Measurements from ENCODE around the gene SIL1. TPM values are rescaled to one million over a fixed set of nuclear protein-coding genes. Genes with fewer than 3 reads are reported as not detected.

SIL1 gene
- total and polyA plus RNA-seq, 2 experiments from 2014 or later, result 78.8 to 89.8 TPM

DNA sequence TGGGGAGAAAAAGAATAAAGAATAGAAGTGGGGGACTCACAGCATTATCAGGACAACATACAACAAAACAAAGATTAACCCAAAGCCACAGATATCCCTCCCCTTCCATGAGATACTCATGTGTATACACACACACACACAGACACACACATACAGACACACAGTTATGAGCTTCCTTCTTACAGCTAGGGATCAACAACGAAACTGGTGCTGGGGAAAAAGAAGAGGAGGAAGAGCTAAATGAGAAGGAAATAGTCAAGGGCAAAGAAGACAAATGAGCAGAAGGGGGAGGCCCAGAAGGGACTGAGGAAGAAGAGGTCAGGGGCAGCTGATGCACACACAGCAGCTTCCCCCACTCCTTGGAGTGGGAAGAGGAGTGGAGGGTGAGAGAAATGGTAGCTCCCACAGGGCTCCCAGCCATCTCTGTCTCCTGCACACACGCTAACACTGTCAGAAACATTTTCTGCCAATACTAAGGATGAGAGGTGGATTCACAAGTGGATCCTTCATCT is 66.2 kb downstream of the SIL1 start:
- Histone ChIP-seq H3K4me2 (ENCODE audit: unreplicated experiment) (no peak overlapping the region), H2AFZ (peak overlapping the region; percentile 60), H4K20me1 (ENCODE audit: insufficient read depth) (no peaks in the 10 kb centered on the region), H3K9me2 (ENCODE audit: insufficient read depth) (no peaks in the 10 kb centered on the region), H3K79me2 (ENCODE audit: insufficient read depth) (peaks cover 64% of the 10 kb centered on the region), H3K27ac (peak overlapping the region; percentile 40), H3K36me3 (ENCODE audit: low read depth) (no peaks in the 10 kb centered on the region), H3K9me3 (ENCODE audit: low read depth) (no peaks in the 10 kb centered on the region), H3K4me1 (ENCODE audit: insufficient read depth) (peaks cover 14% of the 10 kb centered on the region), H3K27me3 (replicated peaks; ENCODE audit: insufficient read depth) (no peaks in the 10 kb centered on the region), H3K9ac (peak overlapping the region; percentile 58), H3F3A (ENCODE audit: insufficient read depth) (no peaks in the 10 kb centered on the region), H3K4me3 (no peak overlapping the region)
- no peak for DNase-seq
- WGBS, 2 experiments (ENCODE audit: low coverage in 1 of 2, low lambda C conversion rate in 2 of 2, missing lambda C conversion rate in 2 of 2), result 46 to 55% methylated on average over 2 of the region's 2 CpGs
- in situ Hi-C loops (cut with MboI), result no loop called here
- TF ChIP-seq EZH2 (IDR thresholded peaks at IDR 0.05; ENCODE audit: insufficient read depth, poor library complexity, severe bottlenecking), result no peak
- TF ChIP-seq EZH2phosphoT487 (IDR thresholded peaks at IDR 0.05; ENCODE audit: insufficient read depth, low read depth), result no peak

DNA sequence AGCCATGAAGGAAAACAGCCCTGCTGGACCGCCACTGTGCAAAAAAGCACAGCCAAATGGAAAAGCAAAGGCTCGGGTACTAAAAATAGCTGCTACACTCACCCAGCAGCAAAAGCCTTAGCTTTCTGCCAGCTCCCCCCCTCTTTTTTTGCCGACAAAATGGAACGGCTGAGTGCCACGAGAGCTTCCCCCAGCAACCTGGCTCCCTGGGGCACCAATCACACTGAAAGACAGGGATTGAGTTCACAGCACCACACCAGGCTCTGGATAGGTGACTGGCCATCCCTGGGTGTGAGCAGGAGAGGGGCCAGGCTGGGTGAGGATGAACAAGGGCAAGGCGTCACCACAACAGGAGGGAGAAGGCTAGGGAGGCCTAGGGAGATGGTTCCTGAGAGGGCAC is 66.7 kb downstream of the SIL1 start:
- WGBS, 2 experiments (ENCODE audit: low coverage in 1 of 2, low lambda C conversion rate in 2 of 2, missing lambda C conversion rate in 2 of 2), result 16 to 23% methylated on average over 6 of the region's 6 CpGs
- peak overlapping the region; percentile 58 for H3K9ac ChIP-seq

DNA sequence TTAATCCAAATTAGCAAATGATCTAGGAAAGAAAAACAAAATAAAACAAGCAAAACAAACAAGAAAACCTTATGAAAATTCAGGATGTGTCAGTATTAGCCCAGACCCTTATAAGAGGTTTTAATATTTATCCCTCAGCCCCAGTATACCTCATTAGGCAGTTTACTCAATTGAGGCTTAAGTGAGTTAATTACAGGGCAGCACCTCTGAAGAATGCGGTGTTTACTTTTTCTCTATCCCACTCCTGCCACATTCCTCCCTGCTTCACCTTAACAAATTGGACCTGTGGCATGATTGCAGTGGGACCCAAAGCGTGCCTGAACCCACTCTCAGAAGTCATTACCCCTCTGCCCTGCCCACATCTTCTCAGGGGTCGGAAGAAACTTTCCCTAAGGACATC is 67.1 kb downstream of the SIL1 start:
- TF ChIP-seq EZH2phosphoT487 (IDR thresholded peaks at IDR 0.05; ENCODE audit: insufficient read depth, low read depth) (no peak), EZH2 (IDR thresholded peaks at IDR 0.05; ENCODE audit: insufficient read depth, poor library complexity, severe bottlenecking) (no peak)
- peaks cover 14% of the 10 kb centered on the region for H3K4me1 ChIP-seq (ENCODE audit: insufficient read depth)
- H3K27ac ChIP-seq, result peak overlapping the region; percentile 40; the same call in 1 of the 2 replicates
- 31 to 38% methylated on average over 3 of the region's 3 CpGs for WGBS, 2 experiments (ENCODE audit: low coverage in 1 of 2, low lambda C conversion rate in 2 of 2, missing lambda C conversion rate in 2 of 2)
- H3K27me3 ChIP-seq (replicated peaks; ENCODE audit: insufficient read depth), result no peaks in the 10 kb centered on the region
- H3K36me3 ChIP-seq (ENCODE audit: low read depth), result peaks cover under 1% of the 10 kb centered on the region; the same call in 1 of the 2 replicates
- DNase-seq, result no peak
- in situ Hi-C loops (cut with MboI), result no loop called here
- H3K4me2 ChIP-seq (ENCODE audit: unreplicated experiment), result peak overlapping the region; percentile 55
- peak overlapping the region; percentile 60 for H2AFZ ChIP-seq
- H3K9ac ChIP-seq, result peak overlapping the region; percentile 58
- H4K20me1 ChIP-seq (ENCODE audit: insufficient read depth), result no peaks in the 10 kb centered on the region
- H3K79me2 ChIP-seq (ENCODE audit: insufficient read depth), result peaks cover 55% of the 10 kb centered on the region
- no peaks in the 10 kb centered on the region for H3K9me2 ChIP-seq (ENCODE audit: insufficient read depth)
- peak overlapping the region; percentile 20; the same call in 1 of the 2 replicates for H3K4me3 ChIP-seq
- no peaks in the 10 kb centered on the region for H3F3A ChIP-seq (ENCODE audit: insufficient read depth)
- H3K9me3 ChIP-seq (ENCODE audit: low read depth), result no peaks in the 10 kb centered on the region

More for the DNA sequence above, 66.7 kb downstream of the SIL1 start:
- Histone ChIP-seq H3K4me2 (ENCODE audit: unreplicated experiment) (peak overlapping the region; percentile 55), H3K79me2 (ENCODE audit: insufficient read depth) (peaks cover 59% of the 10 kb centered on the region), H3K4me3 (peak overlapping the region; percentile 20; the same call in 1 of the 2 replicates), H3K4me1 (ENCODE audit: insufficient read depth) (peaks cover 14% of the 10 kb centered on the region), H3K36me3 (ENCODE audit: low read depth) (no peaks in the 10 kb centered on the region), H3K9me3 (ENCODE audit: low read depth) (no peaks in the 10 kb centered on the region), H4K20me1 (ENCODE audit: insufficient read depth) (no peaks in the 10 kb centered on the region), H3K27me3 (replicated peaks; ENCODE audit: insufficient read depth) (no peaks in the 10 kb centered on the region), H3F3A (ENCODE audit: insufficient read depth) (no peaks in the 10 kb centered on the region), H3K9me2 (ENCODE audit: insufficient read depth) (no peaks in the 10 kb centered on the region), H2AFZ (peak overlapping the region; percentile 60), H3K27ac (peak overlapping the region; percentile 40)
- peak; percentile 71 for DNase-seq
- TF ChIP-seq EZH2phosphoT487 (IDR thresholded peaks at IDR 0.05; ENCODE audit: insufficient read depth, low read depth) (no peak), EZH2 (IDR thresholded peaks at IDR 0.05; ENCODE audit: insufficient read depth, poor library complexity, severe bottlenecking) (no peak)
- in situ Hi-C loops (cut with MboI), result no loop called here

DNA sequence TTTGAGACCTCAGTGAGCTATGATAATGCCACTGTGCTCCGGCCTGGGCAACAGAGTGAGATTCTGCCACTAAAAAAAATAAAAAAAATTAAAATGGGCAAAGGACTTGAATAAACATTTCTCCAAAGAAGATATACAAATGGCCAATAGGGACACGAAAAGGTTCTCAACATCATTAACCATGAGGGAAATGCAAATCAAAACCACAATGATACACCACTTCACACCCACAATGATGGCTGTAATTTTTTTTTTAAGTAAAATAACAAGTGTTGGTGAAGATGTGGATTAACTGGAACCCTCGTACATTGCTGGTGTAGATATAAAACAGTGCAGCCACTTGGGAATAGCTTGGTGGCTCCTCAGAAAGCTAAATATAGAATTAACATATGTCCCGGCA is 68.0 kb downstream of the SIL1 start:
- H4K20me1 ChIP-seq (ENCODE audit: insufficient read depth), result no peaks in the 10 kb centered on the region
- 95 to 96% methylated on average over 4 of the region's 4 CpGs for WGBS, 2 experiments (ENCODE audit: low coverage in 1 of 2, low lambda C conversion rate in 2 of 2, missing lambda C conversion rate in 2 of 2)
- H3K4me1 ChIP-seq (ENCODE audit: insufficient read depth), result peaks cover 14% of the 10 kb centered on the region
- no peaks in the 10 kb centered on the region for H3K9me2 ChIP-seq (ENCODE audit: insufficient read depth)
- no peak for DNase-seq
- peaks cover 46% of the 10 kb centered on the region for H3K79me2 ChIP-seq (ENCODE audit: insufficient read depth)
- no peak overlapping the region for H2AFZ ChIP-seq
- no peak overlapping the region for H3K4me2 ChIP-seq (ENCODE audit: unreplicated experiment)
- TF ChIP-seq EZH2 (IDR thresholded peaks at IDR 0.05; ENCODE audit: insufficient read depth, poor library complexity, severe bottlenecking) (no peak), EZH2phosphoT487 (IDR thresholded peaks at IDR 0.05; ENCODE audit: insufficient read depth, low read depth) (no peak)
- H3F3A ChIP-seq (ENCODE audit: insufficient read depth), result no peaks in the 10 kb centered on the region
- no peaks in the 10 kb centered on the region for H3K27me3 ChIP-seq (replicated peaks; ENCODE audit: insufficient read depth)
- H3K27ac ChIP-seq, result no peak overlapping the region
- H3K9ac ChIP-seq, result no peak overlapping the region
- H3K4me3 ChIP-seq, result no peak overlapping the region
- peaks cover 6% of the 10 kb centered on the region; the same call in 1 of the 2 replicates for H3K36me3 ChIP-seq (ENCODE audit: low read depth)
- no peaks in the 10 kb centered on the region for H3K9me3 ChIP-seq (ENCODE audit: low read depth)
- in situ Hi-C loops (cut with MboI), result no loop called here
